A673 (cell line): Measurements from ENCODE around the gene DAPL1. TPM values are rescaled to one million over a fixed set of nuclear protein-coding genes. Genes with fewer than 3 reads are reported as not detected.

Experiments
- BruUV-seq: library from RNA; stranded (reverse); fragments of 400-500 nt; replicated peaks from 2 replicates; lab custom pipeline; 2021; lab: Mats Ljungman, UMichigan
- CTCF ChIA-PET: fragments of 300-600 bp; sonication (Branson Sonifier 250); formaldehyde crosslinking; loops from one replicate; lab custom pipeline; 2022; ENCODE audit warnings: antibody characterized with exemption; lab: Charles Lee
- POLR2A ChIA-PET: fragments of 300-600 bp; sonication (Branson Sonifier 250); formaldehyde crosslinking; loops from one replicate; lab custom pipeline; 2022; ENCODE audit warnings: antibody characterized with exemption; ENCODE audit not compliant: low non-redundant PET; lab: Charles Lee
- DNase-seq: peaks from one replicate; pipeline ENCODE4 v3.0.0-alpha.2; 2015; ENCODE audit warnings: low spot score
- H3K27ac ChIP-seq: fragments of 200-600 bp; sonication (generic); 2 replicates; pipeline ENCODE4 v1.5.1; 2016; ENCODE audit warnings: mixed run types, low read depth, mild to moderate bottlenecking, mixed read lengths, antibody characterized with exemption, low read length; ENCODE audit not compliant: poor library complexity, severe bottlenecking
- H3K27me3 ChIP-seq: fragments of 200-600 bp; sonication (generic); replicated peaks from 2 replicates; pipeline ENCODE4 v1.6.1; 2017; ENCODE audit warnings: mixed run types, low read depth, mild to moderate bottlenecking, mixed read lengths, antibody characterized with exemption, low read length; ENCODE audit not compliant: insufficient read depth, poor library complexity
- H3K36me3 ChIP-seq: fragments of 200-600 bp; sonication (generic); 2 replicates; pipeline ENCODE4 v1.6.1; 2016; ENCODE audit warnings: mixed run types, mild to moderate bottlenecking, mixed read lengths, antibody characterized with exemption, low read length; ENCODE audit not compliant: insufficient read depth, poor library complexity, severe bottlenecking
- H3K4me1 ChIP-seq: fragments of 200-600 bp; sonication (generic); 2 replicates; pipeline ENCODE4 v1.6.1; 2017; ENCODE audit warnings: mixed run types, mild to moderate bottlenecking, mixed read lengths, antibody characterized with exemption, low read length; ENCODE audit not compliant: insufficient read depth, poor library complexity, severe bottlenecking
- H3K4me3 ChIP-seq: fragments of 200-600 bp; sonication (generic); 2 replicates; pipeline ENCODE4 v1.5.1; 2016; ENCODE audit warnings: low read depth, mixed run types, mild to moderate bottlenecking, mixed read lengths, low read length; ENCODE audit not compliant: poor library complexity, severe bottlenecking
- H3K9me3 ChIP-seq: fragments of 200-600 bp; sonication (generic); 2 replicates; pipeline ENCODE4 v1.6.1; 2016; ENCODE audit warnings: mixed run types, low read depth, mild to moderate bottlenecking, mixed read lengths, antibody characterized with exemption, low read length; ENCODE audit not compliant: poor library complexity, severe bottlenecking
- CTCF ChIP-seq: fragments of 300-800, 200-600 bp; sonication (generic); conservative IDR thresholded peaks from 2 replicates; pipeline ENCODE4 v1.5.1; 2017; ENCODE audit warnings: low read depth, mild to moderate bottlenecking, antibody characterized with exemption, low read length, moderate library complexity, mixed read lengths
- EZH2 ChIP-seq: fragments of 200-600 bp; sonication (generic); IDR thresholded peaks from 2 replicates; pipeline ENCODE4 v1.6.1; 2017; ENCODE audit warnings: borderline replicate concordance, low read depth, mild to moderate bottlenecking, mixed read lengths, antibody characterized with exemption, low read length; ENCODE audit not compliant: poor library complexity, severe bottlenecking
- intact Hi-C: fragments of 100-400 bp; cut with micrococcal nuclease; formaldehyde crosslinking; loops from one replicate; pipeline ENCODE4 v1.10.0; 2022; ENCODE audit not compliant: unreplicated experiment
- total RNA-seq: library from RNA; stranded (reverse); gene quantifications from 2 replicates; pipeline ENCODE4 v1.2.3, GENCODE V29; 2021

Gene DAPL1
- total RNA-seq, 1 experiment from 2014 or later: 0.80 TPM

DNA sequence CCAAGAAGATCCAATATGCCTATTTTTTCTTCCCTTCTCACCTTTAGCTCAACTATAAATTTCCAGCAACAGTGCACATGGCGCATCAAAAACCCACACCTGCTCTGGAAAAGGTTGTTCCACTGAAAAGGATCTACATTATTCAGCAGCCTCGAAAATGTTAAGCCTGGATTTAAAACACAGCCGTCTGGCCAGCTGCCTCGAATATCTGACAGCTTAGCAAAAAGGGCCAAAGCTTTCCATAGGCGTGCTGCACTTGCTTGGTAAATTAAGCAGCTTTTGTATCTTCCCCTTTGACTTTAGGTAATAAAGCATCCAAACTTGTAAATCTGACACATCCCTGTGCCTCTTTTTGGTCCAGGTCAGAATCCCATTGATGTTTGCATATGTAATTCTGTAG lies 20.5 kb downstream of the DAPL1 start:
- CTCF ChIA-PET: no interaction called here

GRCh38 chr2:158817588-158817987 lies 22.5 kb downstream of the DAPL1 start:
- ChIA-PET POLR2A (no interaction called here), CTCF (no interaction called here)
- intact Hi-C loops: no loop called here
- Histone ChIP-seq H3K36me3 (no peaks in the 10 kb centered on the region), H3K4me3 (no peak overlapping the region), H3K9me3 (no peaks in the 10 kb centered on the region), H3K27me3 (no peaks in the 10 kb centered on the region), H3K27ac (no peak overlapping the region), H3K4me1 (no peaks in the 10 kb centered on the region)
- TF ChIP-seq EZH2 (no peak), CTCF (no peak)
- no TSS peak for BruUV-seq
- no peak for DNase-seq

More for the DNA sequence above, 20.5 kb downstream of the DAPL1 start:
- no TSS peak for BruUV-seq
- intact Hi-C loops: no loop called here
- no peak overlapping the region for H3K4me3 ChIP-seq
- no peak for DNase-seq
- no peaks in the 10 kb centered on the region for H3K9me3 ChIP-seq
- H3K27ac ChIP-seq: no peak overlapping the region
- POLR2A ChIA-PET: no interaction called here
- no peak for TF ChIP-seq EZH2
- no peaks in the 10 kb centered on the region for H3K4me1 ChIP-seq
- no peaks in the 10 kb centered on the region for H3K36me3 ChIP-seq
- H3K27me3 ChIP-seq: peaks cover 2% of the 10 kb centered on the region

DNA sequence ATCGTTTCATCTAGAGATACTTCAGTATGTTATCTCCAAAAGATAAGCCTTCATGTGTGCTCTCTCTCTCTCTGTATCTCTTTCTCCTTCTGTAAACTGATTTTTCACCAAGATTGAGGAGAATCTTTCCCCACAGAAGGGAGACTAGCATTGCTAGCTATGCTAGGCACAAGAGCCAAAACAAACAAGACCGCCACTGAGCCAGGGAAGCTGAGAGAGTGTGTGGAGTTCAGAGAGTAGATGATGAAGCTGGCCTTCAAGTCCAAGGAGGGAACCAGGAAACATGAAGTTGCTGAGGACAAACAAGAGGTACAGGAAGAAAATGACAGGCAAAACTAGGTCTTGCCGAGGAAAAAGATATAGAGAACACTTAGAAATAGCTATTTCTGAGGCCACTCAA lies 23.4 kb downstream of the DAPL1 start:
- Histone ChIP-seq H3K4me1 (no peaks in the 10 kb centered on the region), H3K27ac (no peak overlapping the region), H3K9me3 (no peaks in the 10 kb centered on the region), H3K27me3 (no peaks in the 10 kb centered on the region), H3K4me3 (no peak overlapping the region), H3K36me3 (no peaks in the 10 kb centered on the region)
- CTCF ChIA-PET: no interaction called here
- no TSS peak for BruUV-seq
- POLR2A ChIA-PET: no interaction called here
- no peak for TF ChIP-seq EZH2
- no peak for TF ChIP-seq CTCF
- DNase-seq: no peak
- intact Hi-C loops: no loop called here

DNA sequence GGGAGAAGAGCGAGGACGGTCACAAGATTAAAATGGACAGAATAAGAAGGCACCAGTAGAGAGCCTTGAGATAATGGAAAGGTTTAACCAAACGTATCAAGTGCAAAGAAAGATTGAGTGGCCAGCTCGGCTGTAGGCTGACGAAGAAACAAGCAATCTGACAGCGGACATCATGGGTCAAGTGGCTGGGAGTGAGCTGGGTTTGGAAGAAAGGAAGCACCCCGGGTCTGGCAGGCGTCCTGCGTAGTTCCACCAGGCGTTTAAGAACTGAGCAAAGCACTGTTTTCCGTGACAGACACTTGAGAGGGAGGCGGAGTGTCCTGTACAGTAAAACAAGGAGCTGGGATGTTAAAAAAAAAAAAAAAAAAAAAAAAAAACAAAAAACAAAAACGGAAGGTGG lies 27.1 kb downstream of the DAPL1 start:
- intact Hi-C loops: no loop called here
- Histone ChIP-seq H3K4me1 (no peaks in the 10 kb centered on the region), H3K9me3 (no peaks in the 10 kb centered on the region), H3K36me3 (no peaks in the 10 kb centered on the region), H3K27ac (no peak overlapping the region), H3K4me3 (no peak overlapping the region), H3K27me3 (no peaks in the 10 kb centered on the region)
- DNase-seq: no peak
- BruUV-seq: no TSS peak
- ChIA-PET POLR2A (no interaction called here), CTCF (no interaction called here)
- TF ChIP-seq CTCF (no peak), EZH2 (no peak)
